Osteocyte (in vitro differentiated cells): ENCODE measurements around the gene RALGPS1. TPM values are rescaled to one million over a fixed set of nuclear protein-coding genes. Genes with fewer than 3 reads are reported as not detected.
A peak's percentile ranks its signal among the peaks of the same experiment; 100 is the strongest.

Source experiments
- DNase-seq: peaks from one replicate; pipeline ENCODE4 v3.0.0; 2021; ENCODE audit warnings: mixed read lengths; ENCODE audit not compliant: unreplicated experiment; ENCODE audit errors: extremely low spot score
- H3K27ac Mint-ChIP-seq: one replicate; pipeline ENCODE4 v1.8.0; 2021; ENCODE audit warnings: mild to moderate bottlenecking, mixed read lengths; ENCODE audit not compliant: unreplicated experiment
- H3K27me3 Mint-ChIP-seq: one replicate; pipeline ENCODE4 v1.8.0; 2021; ENCODE audit warnings: mixed read lengths; ENCODE audit not compliant: unreplicated experiment
- H3K36me3 Mint-ChIP-seq: one replicate; pipeline ENCODE4 v1.8.0; 2021; ENCODE audit warnings: mixed read lengths; ENCODE audit not compliant: unreplicated experiment
- H3K4me1 Mint-ChIP-seq: one replicate; pipeline ENCODE4 v1.8.0; 2021; ENCODE audit warnings: mixed read lengths; ENCODE audit not compliant: unreplicated experiment
- H3K4me3 Mint-ChIP-seq: one replicate; pipeline ENCODE4 v1.8.0; 2021; ENCODE audit warnings: mild to moderate bottlenecking, moderate library complexity, mixed read lengths; ENCODE audit not compliant: unreplicated experiment
- H3K9me3 Mint-ChIP-seq: one replicate; pipeline ENCODE4 v1.8.0; 2021; ENCODE audit warnings: mixed read lengths; ENCODE audit not compliant: unreplicated experiment
- CTCF ChIP-seq: fragments of 200-600 bp; sonication (generic); IDR thresholded peaks from 2 replicates; pipeline ENCODE4 v1.5.0; 2021; ENCODE audit warnings: antibody characterized with exemption, mild to moderate bottlenecking, moderate library complexity
- total RNA-seq: library from RNA; stranded (reverse); gene quantifications from 2 replicates; pipeline ENCODE4 v1.2.1, GENCODE V29; 2021

Gene RALGPS1
- total RNA-seq, 1 donor from 2014 or later = 9.9 TPM

GRCh38 chr9:126957687-126958053 lies 43.1 kb downstream of the RALGPS1 start:
- no peak for TF ChIP-seq CTCF
- Mint-ChIP-seq H3K27me3 (peaks cover 2% of the 10 kb centered on the region), H3K9me3 (no peaks in the 10 kb centered on the region), H3K36me3 (no peaks in the 10 kb centered on the region), H3K27ac (peak overlapping the region; percentile 81), H3K4me3 (no peak overlapping the region), H3K4me1 (peaks cover 20% of the 10 kb centered on the region)
- DNase-seq = no peak

- Mint-ChIP-seq H3K9me3 (no peaks in the 10 kb centered on the region), H3K36me3 (no peaks in the 10 kb centered on the region), H3K27ac (no peak overlapping the region), H3K27me3 (peaks cover under 1% of the 10 kb centered on the region), H3K4me1 (peaks cover 20% of the 10 kb centered on the region), H3K4me3 (no peak overlapping the region)
- no peak for TF ChIP-seq CTCF
- DNase-seq = no peak
Observed at GRCh38 chr9:126959336-126959735, 44.8 kb downstream of the RALGPS1 start.

DNA sequence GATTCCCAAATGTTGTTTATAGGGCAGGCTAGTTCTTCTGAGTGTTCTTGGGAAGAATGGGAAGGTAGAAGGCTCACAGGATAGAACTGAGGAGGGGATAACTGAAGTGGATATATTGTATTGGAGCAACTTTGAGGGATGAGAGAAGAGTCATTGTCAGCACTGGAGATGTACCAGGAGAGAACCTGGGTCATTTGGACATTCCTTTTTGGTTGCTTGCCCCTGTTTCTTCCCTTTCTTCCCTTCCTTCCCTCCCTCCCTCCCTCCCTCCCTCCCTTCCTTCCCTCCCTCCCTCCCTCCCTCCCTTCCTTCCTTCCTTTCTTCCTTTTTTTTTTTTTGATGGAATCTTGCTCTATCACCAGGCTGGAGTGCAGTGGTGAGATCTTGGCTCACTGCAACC lies 45.3 kb downstream of the RALGPS1 start:
- no peak for TF ChIP-seq CTCF
- H3K36me3 Mint-ChIP-seq = no peaks in the 10 kb centered on the region
- H3K9me3 Mint-ChIP-seq = no peaks in the 10 kb centered on the region
- no peak overlapping the region for H3K27ac Mint-ChIP-seq
- H3K27me3 Mint-ChIP-seq = no peaks in the 10 kb centered on the region
- no peak for DNase-seq
- peaks cover 20% of the 10 kb centered on the region for H3K4me1 Mint-ChIP-seq
- no peak overlapping the region for H3K4me3 Mint-ChIP-seq

DNA sequence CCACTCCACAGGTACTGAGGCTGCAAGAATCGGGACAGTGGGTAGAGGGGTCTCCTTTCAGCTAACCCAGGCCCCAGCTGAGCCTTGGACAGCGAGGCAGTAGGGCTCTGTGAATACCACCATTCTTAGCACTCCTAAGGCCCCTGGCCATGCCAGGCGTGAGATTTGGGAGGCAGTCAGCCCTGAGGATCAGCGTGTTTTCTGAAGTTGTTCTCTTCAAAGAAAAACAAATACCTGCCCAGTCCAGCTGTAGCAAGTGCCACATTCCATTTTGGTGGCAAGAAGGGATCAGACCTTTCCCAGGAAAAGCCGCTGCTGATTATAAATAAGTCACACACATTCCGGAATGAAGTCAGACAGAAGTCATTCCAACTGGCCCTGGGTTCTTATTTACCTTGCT lies 47.8 kb downstream of the RALGPS1 start:
- Mint-ChIP-seq H3K4me1 (peaks cover 9% of the 10 kb centered on the region), H3K36me3 (no peaks in the 10 kb centered on the region), H3K9me3 (no peaks in the 10 kb centered on the region), H3K27me3 (no peaks in the 10 kb centered on the region), H3K27ac (no peak overlapping the region), H3K4me3 (no peak overlapping the region)
- TF ChIP-seq CTCF = no peak
- DNase-seq = peak; percentile 53

DNA sequence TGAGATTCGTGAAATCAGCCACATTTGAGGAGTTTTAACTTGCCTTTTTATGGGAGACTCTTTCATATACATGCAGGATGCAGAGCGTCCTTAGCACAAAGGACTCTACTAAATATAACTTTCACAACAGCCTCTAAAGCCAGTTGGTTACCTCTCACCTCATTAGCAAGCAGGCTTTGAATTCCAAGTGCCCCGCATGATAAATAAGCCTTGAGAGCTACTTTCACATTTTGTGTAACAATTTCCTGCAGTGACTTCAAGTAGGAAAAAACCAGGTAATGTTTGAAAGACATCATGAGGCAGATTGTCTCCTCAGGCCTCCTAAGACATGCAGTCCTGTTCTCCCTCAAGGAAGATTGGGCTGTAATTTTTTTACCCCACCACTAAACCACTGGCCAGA lies 50.5 kb downstream of the RALGPS1 start:
- Mint-ChIP-seq H3K27ac (no peak overlapping the region), H3K4me3 (no peak overlapping the region), H3K36me3 (no peaks in the 10 kb centered on the region), H3K9me3 (no peaks in the 10 kb centered on the region), H3K27me3 (no peaks in the 10 kb centered on the region), H3K4me1 (no peaks in the 10 kb centered on the region)
- no peak for DNase-seq
- TF ChIP-seq CTCF = no peak
